Adrenal gland (tissue), 5 donors: ENCODE results near the gene CNOT11.

Source experiments
- POLR2A ChIP-seq, 2 donors: fragments of 450-650 bp; IDR thresholded peaks; one replicate each; pipeline ENCODE4 v1.6.1; 2017; ENCODE audit warnings: antibody characterized with exemption in 2 of 2, mild to moderate bottlenecking in 2 of 2, moderate library complexity in 1 of 2
- TF ChIP-seq, protein P1 (sequence below), 6 experiments: fragments of 450-650 bp in 4 of 6; fragments of 200-600 bp in 2 of 6; sonication (generic) in 1 of 6; IDR thresholded peaks; 1 replicate in 5 of 6; 2 replicates in 1 of 6; pipeline versions ENCODE4 v1.5.1 to v1.8.0; 2016 to 2021; ENCODE audit warnings: antibody characterized with exemption in 6 of 6, mild to moderate bottlenecking in 2 of 6, moderate library complexity in 1 of 6
- donor health status: DM: no; HTN: no; CAD: no.

DNA sequence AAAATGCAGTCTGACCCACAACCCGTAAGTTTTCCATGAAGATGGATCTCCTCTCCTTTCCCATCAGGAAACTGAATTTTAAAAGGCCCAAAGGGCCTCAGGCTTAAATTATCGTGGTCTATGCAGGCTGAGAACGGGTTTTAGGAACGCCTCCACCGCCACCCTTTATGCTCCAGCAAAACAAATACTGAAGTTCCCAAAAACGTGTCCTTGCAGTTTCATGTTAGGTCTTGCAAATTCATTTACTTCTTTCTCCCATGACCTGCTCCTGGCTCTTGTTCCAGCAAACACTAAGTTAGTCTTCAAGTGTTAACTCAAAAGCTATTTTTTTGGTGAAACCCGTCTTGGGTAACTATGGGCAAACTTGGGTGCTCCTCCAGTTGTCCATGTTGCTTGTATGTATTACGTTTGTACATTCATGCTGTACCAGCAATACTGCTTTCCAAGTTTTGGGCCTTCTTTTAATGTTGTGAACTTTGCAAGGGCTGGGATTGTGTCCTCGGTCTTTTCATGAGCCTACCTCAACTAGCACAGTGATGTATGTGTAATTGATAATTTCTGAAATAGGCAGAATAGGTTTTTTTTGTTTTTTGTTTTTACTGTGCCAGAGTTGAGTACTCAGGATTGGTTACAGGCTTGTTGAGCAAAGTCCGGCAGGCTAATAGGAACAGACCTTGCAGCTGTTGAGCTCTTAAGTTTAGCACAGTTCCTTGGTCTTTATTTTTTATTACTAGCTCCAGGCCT is 57.6 kb downstream of the CNOT11 start:
- no peak for TF ChIP-seq POLR2A (IDR thresholded peaks at IDR 0.05)
- TF ChIP-seq, protein P1, sequence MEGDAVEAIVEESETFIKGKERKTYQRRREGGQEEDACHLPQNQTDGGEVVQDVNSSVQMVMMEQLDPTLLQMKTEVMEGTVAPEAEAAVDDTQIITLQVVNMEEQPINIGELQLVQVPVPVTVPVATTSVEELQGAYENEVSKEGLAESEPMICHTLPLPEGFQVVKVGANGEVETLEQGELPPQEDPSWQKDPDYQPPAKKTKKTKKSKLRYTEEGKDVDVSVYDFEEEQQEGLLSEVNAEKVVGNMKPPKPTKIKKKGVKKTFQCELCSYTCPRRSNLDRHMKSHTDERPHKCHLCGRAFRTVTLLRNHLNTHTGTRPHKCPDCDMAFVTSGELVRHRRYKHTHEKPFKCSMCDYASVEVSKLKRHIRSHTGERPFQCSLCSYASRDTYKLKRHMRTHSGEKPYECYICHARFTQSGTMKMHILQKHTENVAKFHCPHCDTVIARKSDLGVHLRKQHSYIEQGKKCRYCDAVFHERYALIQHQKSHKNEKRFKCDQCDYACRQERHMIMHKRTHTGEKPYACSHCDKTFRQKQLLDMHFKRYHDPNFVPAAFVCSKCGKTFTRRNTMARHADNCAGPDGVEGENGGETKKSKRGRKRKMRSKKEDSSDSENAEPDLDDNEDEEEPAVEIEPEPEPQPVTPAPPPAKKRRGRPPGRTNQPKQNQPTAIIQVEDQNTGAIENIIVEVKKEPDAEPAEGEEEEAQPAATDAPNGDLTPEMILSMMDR (IDR thresholded peaks at IDR 0.05), result no peak
